Testis (tissue), 3 donors: ENCODE data around the gene BMPR1A. TPM values are rescaled to one million over a fixed set of nuclear protein-coding genes. Genes with fewer than 3 reads are reported as not detected.
A peak's percentile ranks its signal among the peaks of the same experiment; 100 is the strongest.

ENCODE experiments used
- DNase-seq: peaks from one replicate; pipeline ENCODE4 v3.0.0-alpha.2; 2019
- H3K27ac ChIP-seq, 2 donors: fragments of 200-600 bp; sonication (generic); one replicate each; pipeline ENCODE4 v1.5.1; 2019
- H3K27me3 ChIP-seq: fragments of 200-600 bp; sonication (generic); one replicate; pipeline ENCODE4 v1.5.1; 2019
- H3K36me3 ChIP-seq: fragments of 200-600 bp; sonication (generic); one replicate; pipeline ENCODE4 v1.5.1; 2017; ENCODE audit warnings: low read depth; ENCODE audit errors: missing control alignments
- H3K4me1 ChIP-seq: fragments of 200-600 bp; sonication (generic); one replicate; pipeline ENCODE4 v1.5.1; 2019
- H3K4me3 ChIP-seq, 2 donors: fragments of 200-600 bp; sonication (generic); one replicate each; pipeline ENCODE4 v1.5.1; 2017 to 2019
- H3K9me3 ChIP-seq: fragments of 200-600 bp; sonication (generic); one replicate; pipeline ENCODE4 v1.5.1; 2017
- CTCF ChIP-seq, 3 experiments: fragments of 450-650 bp in 2 of 3; fragments of 200-600 bp in 1 of 3; sonication (generic) in 1 of 3; IDR thresholded peaks; one replicate each; pipeline ENCODE4 v1.5.1; 2016 to 2019; ENCODE audit warnings: antibody characterized with exemption in 3 of 3, mild to moderate bottlenecking in 2 of 3, moderate library complexity in 1 of 3
- POLR2A ChIP-seq: fragments of 450-650 bp; IDR thresholded peaks from one replicate; pipeline ENCODE4 v1.6.1; 2017; ENCODE audit warnings: antibody characterized with exemption, mild to moderate bottlenecking, moderate library complexity
- WGBS, 2 donors: methylation state at CpG; one replicate each; pipeline ENCODE4 v1.1.5; 2018; 5-methylcytosine and 5-hydroxymethylcytosine counted together
- intact Hi-C: fragments of 100-400 bp; cut with DNase I; formaldehyde crosslinking; loops from one replicate; pipeline ENCODE4 v1.15.1; 2023; ENCODE audit warnings: low total_unique reads
- polyA plus RNA-seq: library from polyadenylated mRNA; stranded (reverse); fragments of 350-450 nt; fragmentation: Illumina TruSeq; extraction: RNeasy Lipid Tissue Mini Kit (QIAGEN cat#74804); gene quantifications from one replicate; pipeline ENCODE4 v1.2.3, GENCODE V29; 2014; ENCODE audit warnings: low read depth, low replicate concordance; ENCODE audit not compliant: insufficient read depth
- total RNA-seq, 2 donors: library from RNA; depleted of rRNA; stranded (reverse); fragments of >200 nt; gene quantifications; one replicate each; pipeline ENCODE4 v1.2.3, GENCODE V29; 2016

Gene BMPR1A
- total and polyA plus RNA-seq, 3 donors from 2014 or later, result 19.5 to 51.1 (median 42.6) TPM

GRCh38 chr10:86898511-86898910, 142.1 kb downstream of the BMPR1A start:
- TF ChIP-seq CTCF (IDR thresholded peaks at IDR 0.05), result no peak
- no peak for TF ChIP-seq POLR2A
- H3K9me3 ChIP-seq, result no peaks in the 10 kb centered on the region
- WGBS, 2 donors, result 51 to 66% methylated on average over 4 of the region's 4 CpGs
- H3K36me3 ChIP-seq, result no peaks in the 10 kb centered on the region
- no peaks in the 10 kb centered on the region for H3K27me3 ChIP-seq
- H3K4me1 ChIP-seq, result peaks cover 11% of the 10 kb centered on the region
- intact Hi-C loops, result no loop called here
- H3K4me3 ChIP-seq, result no peak overlapping the region
- DNase-seq, result no peak
- H3K27ac ChIP-seq, result no peak overlapping the region

DNA sequence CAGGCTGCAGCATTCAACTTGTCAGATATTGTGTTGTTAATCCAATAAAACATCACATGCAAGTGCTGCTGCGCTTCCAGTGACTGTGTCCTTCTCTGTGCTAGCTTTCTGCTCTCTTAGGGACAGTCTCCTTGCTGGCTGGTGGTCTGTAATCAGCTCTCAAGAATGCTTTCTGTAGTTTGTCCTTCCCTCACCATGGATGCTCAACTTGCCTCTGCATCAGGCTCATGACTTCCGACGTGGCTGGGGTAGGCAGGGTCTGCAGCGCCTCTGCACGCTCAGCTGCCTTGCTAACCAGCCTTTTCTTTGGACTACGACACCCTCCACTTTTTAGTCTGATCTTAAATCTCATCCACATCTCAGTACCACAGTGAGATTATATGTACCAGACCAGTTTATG, 142.7 kb downstream of the BMPR1A start:
- H3K4me1 ChIP-seq, result peaks cover 11% of the 10 kb centered on the region
- intact Hi-C loops, result no loop called here
- H3K27ac ChIP-seq, result no peak overlapping the region
- no peaks in the 10 kb centered on the region for H3K36me3 ChIP-seq
- 76 to 82% methylated on average over 6 of the region's 6 CpGs for WGBS, 2 donors
- TF ChIP-seq CTCF (IDR thresholded peaks at IDR 0.05) (no peak), POLR2A (no peak)
- H3K9me3 ChIP-seq, result no peaks in the 10 kb centered on the region
- H3K4me3 ChIP-seq, result no peak overlapping the region
- no peak for DNase-seq
- no peaks in the 10 kb centered on the region for H3K27me3 ChIP-seq

DNA sequence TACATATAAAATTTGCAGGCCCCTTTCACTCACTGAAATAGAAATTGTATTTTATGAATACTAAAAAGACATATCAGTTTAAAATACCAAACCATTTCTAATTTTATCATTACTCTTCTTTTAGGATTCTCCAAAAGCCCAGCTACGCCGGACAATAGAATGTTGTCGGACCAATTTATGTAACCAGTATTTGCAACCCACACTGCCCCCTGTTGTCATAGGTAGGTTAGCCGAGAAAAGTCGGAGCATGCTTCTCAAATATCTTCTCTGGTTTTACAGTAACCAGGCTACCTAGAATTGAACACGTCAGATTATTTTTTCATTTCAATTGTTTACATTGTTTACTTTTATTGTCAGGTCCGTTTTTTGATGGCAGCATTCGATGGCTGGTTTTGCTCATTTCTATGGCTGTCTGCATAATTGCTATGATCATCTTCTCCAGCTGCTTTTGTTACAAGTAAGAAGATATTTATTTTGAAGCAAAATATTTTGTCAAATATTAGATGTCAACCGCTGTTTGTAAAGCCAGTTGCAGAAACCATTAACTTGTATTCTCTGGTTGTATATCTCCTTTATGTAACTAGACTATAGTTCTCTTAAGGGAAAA, 143.4 kb downstream of the BMPR1A start:
- 27 to 34% methylated on average over 9 of the region's 9 CpGs for WGBS, 2 donors
- peak; percentile 86 for DNase-seq
- no peaks in the 10 kb centered on the region for H3K9me3 ChIP-seq
- H3K4me1 ChIP-seq, result peaks cover 11% of the 10 kb centered on the region
- TF ChIP-seq POLR2A (no peak), CTCF (IDR thresholded peaks at IDR 0.05) (peak; percentile 71 to 82 (median 78))
- intact Hi-C loops, result loop anchor here (10.0 kb wide), 1 partner anchor 205 kb away; no protein-coding TSS in a partner anchor
- H3K27me3 ChIP-seq, result no peaks in the 10 kb centered on the region
- H3K4me3 ChIP-seq, result no peak overlapping the region
- H3K27ac ChIP-seq, result no peak overlapping the region
- H3K36me3 ChIP-seq, result no peaks in the 10 kb centered on the region

DNA sequence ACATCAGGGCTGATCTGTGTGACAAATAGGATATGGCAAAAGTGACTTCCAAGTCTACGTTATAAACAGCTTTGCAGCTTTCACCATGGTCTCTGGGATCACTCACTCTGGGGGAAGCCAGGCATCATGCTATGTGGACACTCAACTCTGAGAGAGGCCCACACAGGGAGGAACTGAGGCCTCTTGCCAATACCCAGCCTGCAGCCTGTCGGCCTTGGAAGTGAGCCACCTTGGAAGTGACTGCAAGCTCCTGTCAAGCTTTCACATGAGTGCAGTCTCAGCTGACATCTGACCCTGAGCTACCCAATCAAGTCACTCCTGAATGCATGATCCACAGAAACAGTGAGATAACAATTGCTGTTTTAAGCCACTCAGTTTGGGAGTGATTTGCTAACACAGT, 144.5 kb downstream of the BMPR1A start:
- no peak for TF ChIP-seq CTCF (IDR thresholded peaks at IDR 0.05)
- TF ChIP-seq POLR2A, result no peak
- DNase-seq, result peak; percentile 93
- Histone ChIP-seq H3K4me1 (peaks cover 11% of the 10 kb centered on the region), H3K27me3 (no peaks in the 10 kb centered on the region), H3K9me3 (no peaks in the 10 kb centered on the region), H3K4me3 (no peak overlapping the region), H3K27ac (no peak overlapping the region), H3K36me3 (no peaks in the 10 kb centered on the region)
- WGBS, 2 donors, result 26 to 43% methylated on average over 1 to 2 of the region's 2 CpGs
- intact Hi-C loops, result loop anchor here (10.0 kb wide), 1 partner anchor 206 kb away; no protein-coding TSS in a partner anchor

DNA sequence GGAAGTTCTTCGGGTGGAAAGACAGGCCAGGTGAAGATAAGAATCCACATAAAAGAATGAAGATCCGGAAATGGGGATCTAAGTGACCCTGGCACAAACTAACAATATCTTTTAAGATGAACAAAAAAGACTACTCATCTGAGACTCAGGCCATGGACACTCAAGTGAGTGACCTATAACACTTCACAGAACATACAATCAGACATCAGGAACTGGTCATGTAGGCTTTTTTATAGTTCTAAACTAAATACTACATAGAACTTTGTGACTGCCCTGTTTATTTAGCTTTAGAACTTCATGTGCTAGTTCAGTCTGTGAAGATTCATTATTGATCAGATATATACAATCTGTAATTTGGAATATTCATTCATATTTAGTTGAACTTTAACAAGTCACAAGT, 148.2 kb downstream of the BMPR1A start:
- Histone ChIP-seq H3K27me3 (no peaks in the 10 kb centered on the region), H3K9me3 (no peaks in the 10 kb centered on the region), H3K27ac (no peak overlapping the region), H3K4me1 (peaks cover 11% of the 10 kb centered on the region), H3K4me3 (no peak overlapping the region), H3K36me3 (no peaks in the 10 kb centered on the region)
- WGBS, 2 donors, result 88 to 92% methylated on average over 2 of the region's 2 CpGs
- TF ChIP-seq CTCF (IDR thresholded peaks at IDR 0.05) (no peak), POLR2A (no peak)
- intact Hi-C loops, result loop anchor here (10.0 kb wide), 1 partner anchor 210 kb away; no protein-coding TSS in a partner anchor
- no peak for DNase-seq
